K562 (cell line): ENCODE measurements around the gene RCC1. TPM values are rescaled to one million over a fixed set of nuclear protein-coding genes. Genes with fewer than 3 reads are reported as not detected.
A peak's percentile ranks its signal among the peaks of the same experiment; 100 is the strongest.

Experiments
- ATF2 ChIP-seq: sonication (generic); formaldehyde crosslinking; IDR thresholded peaks from 2 replicates; pipeline ENCODE4 v1.8.1; 2022; ENCODE audit warnings: missing genetic modification reagents
- BCLAF1 ChIP-seq, 2 experiments: fragments of 450-650 bp in 1 of 2; IDR thresholded peaks; 2 replicates each; pipeline ENCODE4 v1.6.1; 2011 to 2017; ENCODE audit warnings: low read depth in 2 of 2, antibody characterized with exemption in 1 of 2, borderline replicate concordance in 1 of 2, low read length in 1 of 2, mild to moderate bottlenecking in 1 of 2, mixed read lengths in 1 of 2; ENCODE audit not compliant: control insufficient read depth in 1 of 2
- CBX5 ChIP-seq: IDR thresholded peaks from 2 replicates; pipeline ENCODE4 v1.6.1; 2014; ENCODE audit warnings: low read depth, borderline replicate concordance
- CREB3 ChIP-seq: fragments of 450-650 bp; conservative IDR thresholded peaks from 2 replicates; pipeline ENCODE4 v1.6.1; 2016; ENCODE audit warnings: missing genetic modification characterization, low read depth, mild to moderate bottlenecking, missing compliant biosample characterization, moderate library complexity
- GATAD2B ChIP-seq: fragments of 450-650 bp; IDR thresholded peaks from 2 replicates; pipeline ENCODE4 v1.6.1; 2017; ENCODE audit warnings: mild to moderate bottlenecking, borderline replicate concordance
- HDAC3 ChIP-seq: fragments of 450-650 bp; IDR thresholded peaks from 2 replicates; pipeline ENCODE4 v1.6.1; 2018; ENCODE audit warnings: borderline replicate concordance, mild to moderate bottlenecking, moderate library complexity; ENCODE audit not compliant: partially characterized antibody
- L3MBTL2 ChIP-seq: fragments of 450-650 bp; IDR thresholded peaks from 2 replicates; pipeline ENCODE4 v1.6.1; 2016; ENCODE audit warnings: mild to moderate bottlenecking, moderate library complexity
- LARP7 ChIP-seq: fragments of 450-650 bp; IDR thresholded peaks from 2 replicates; pipeline ENCODE4 v1.6.1; 2016
- MAZ ChIP-seq, 2 experiments: fragments of 450-650 bp in 1 of 2; sonication (generic) in 1 of 2; formaldehyde crosslinking; IDR thresholded peaks in 1 of 2; conservative IDR thresholded peaks in 1 of 2; 2 replicates each; pipeline versions ENCODE4 v1.4.0 to v1.5.0; 2020; ENCODE audit warnings: mild to moderate bottlenecking in 1 of 2, missing genetic modification reagents in 1 of 2
- MCM3 ChIP-seq: fragments of 450-650 bp; IDR thresholded peaks from 2 replicates; pipeline ENCODE4 v1.6.1; 2016
- NBN ChIP-seq: fragments of 450-650 bp; IDR thresholded peaks from 2 replicates; pipeline ENCODE4 v1.6.1; 2016; ENCODE audit warnings: low read depth, mild to moderate bottlenecking
- NCOR1 ChIP-seq: fragments of 450-650 bp; IDR thresholded peaks from 2 replicates; pipeline ENCODE4 v1.6.1; 2016; ENCODE audit warnings: mild to moderate bottlenecking, moderate library complexity
- NFIC ChIP-seq: fragments of 450-650 bp; IDR thresholded peaks from 2 replicates; pipeline ENCODE4 v1.6.1; 2017; ENCODE audit warnings: mild to moderate bottlenecking, inconsistent platforms
- RAD51 ChIP-seq: fragments of 450-650 bp; IDR thresholded peaks from 2 replicates; pipeline ENCODE4 v1.7.1; 2016; ENCODE audit warnings: low read depth, mild to moderate bottlenecking, borderline replicate concordance
- SRF ChIP-seq, 2 experiments: fragments of 250-450, 450-650 bp in 1 of 2; sonication (Bioruptor Pico) in 1 of 2; sonication (generic) in 1 of 2; formaldehyde crosslinking; IDR thresholded peaks; 2 replicates each; pipeline versions ENCODE4 v1.5.0 to v1.5.1; 2020 to 2022; ENCODE audit warnings: mild to moderate bottlenecking in 1 of 2, missing genetic modification reagents in 1 of 2
- TFAP4 ChIP-seq: sonication (generic); formaldehyde crosslinking; IDR thresholded peaks from 2 replicates; pipeline ENCODE4 v1.8.0; 2022; ENCODE audit warnings: missing genetic modification reagents, mild to moderate bottlenecking, moderate library complexity, borderline replicate concordance
- ZNF583 ChIP-seq: fragments of 250-450 bp; sonication (Bioruptor Pico); IDR thresholded peaks from 2 replicates; pipeline ENCODE4 v1.4.0; 2020
- ZNF764 ChIP-seq: fragments of 250-450 bp; sonication (Bioruptor Pico); IDR thresholded peaks from 2 replicates; pipeline ENCODE4 v1.4.0; 2020; ENCODE audit warnings: low read depth, mild to moderate bottlenecking, moderate library complexity
- polyA plus RNA-seq, 8 experiments: library from polyadenylated mRNA; depleted of rRNA in 4 of 8; stranded (reverse) in 5 of 8; unstranded in 3 of 8; fragments of >200 nt; fragmentation: Nextera tagmentation in 2 of 8; fragmentation: Illumina TruSeq in 1 of 8; extraction: Ambion mirVana in 2 of 8; extraction: Trizol in 1 of 8; gene quantifications; 2 replicates each; pipeline versions ENCODE4 v1.2.1 to v1.2.3, GENCODE V29; 2011 to 2014; ENCODE audit warnings: inconsistent platforms in 1 of 8, missing spikeins in 1 of 8
- total RNA-seq, 7 experiments: library from RNA; depleted of rRNA in 6 of 7; stranded (reverse); fragments of >200 nt in 6 of 7; fragmentation: Illumina TruSeq in 2 of 7; extraction: Trizol in 2 of 7; gene quantifications; 2 replicates each; pipeline versions ENCODE4 v1.2.1 to v1.2.3, GENCODE V29; 2011 to 2021; ENCODE audit warnings: low replicate concordance in 1 of 7
- TF ChIP-seq, protein P1 (sequence below): fragments of 450-650 bp; formaldehyde crosslinking; IDR thresholded peaks from 2 replicates; pipeline ENCODE4 v1.4.0; 2022; ENCODE audit warnings: missing genetic modification characterization

RCC1 gene
- total and polyA plus RNA-seq, 9 of the 15 experiments (the other 6 are each of a cell fraction or from before 2014, with no cell fraction given) = 16.4 to 202 (median 107) TPM

- TF ChIP-seq ZNF764 (peak; percentile 77), ATF2 (CRISPR knock-in tag) (no peak), TFAP4 (CRISPR knock-in tag) (0 out of 2 replicates have a peak, but pooled peaks have one; percentile 7), MAZ (CRISPR knock-in tag; conservative IDR thresholded peaks at IDR 0.05 in 1 of 2, IDR thresholded peaks at IDR 0.05 in 1 of 2) (peak in 1 of 2 experiments; percentile 45; a peak in 2 of 4 replicates), L3MBTL2 (no peak; the same call in 1 of the 2 replicates), GATAD2B (no peak), HDAC3 (peak; percentile 49), NBN (peak; percentile 64), CBX5 (no peak), NCOR1 (peak; percentile 79), LARP7 (peak; percentile 82; the same call in 1 of the 2 replicates), RAD51 (no peak), SRF (CRISPR knock-in tag; IDR thresholded peaks at IDR 0.05) (peak; percentile 10 to 66; a peak in 1 of 4 replicates), MCM3 (no peak), BCLAF1 (IDR thresholded peaks at IDR 0.05; ENCODE audit: borderline replicate concordance in 1 of 2, control insufficient read depth in 1 of 2, low read depth in 2 of 2, low read length in 1 of 2) (peak in 1 of 2 experiments; percentile 98; a peak in 2 of 4 replicates), CREB3 (tag) (no peak), ZNF583 (CRISPR knock-in tag) (0 out of 2 replicates have a peak, but pooled peaks have one; percentile 25), NFIC (peak; percentile 80)
- TF ChIP-seq, protein P1, sequence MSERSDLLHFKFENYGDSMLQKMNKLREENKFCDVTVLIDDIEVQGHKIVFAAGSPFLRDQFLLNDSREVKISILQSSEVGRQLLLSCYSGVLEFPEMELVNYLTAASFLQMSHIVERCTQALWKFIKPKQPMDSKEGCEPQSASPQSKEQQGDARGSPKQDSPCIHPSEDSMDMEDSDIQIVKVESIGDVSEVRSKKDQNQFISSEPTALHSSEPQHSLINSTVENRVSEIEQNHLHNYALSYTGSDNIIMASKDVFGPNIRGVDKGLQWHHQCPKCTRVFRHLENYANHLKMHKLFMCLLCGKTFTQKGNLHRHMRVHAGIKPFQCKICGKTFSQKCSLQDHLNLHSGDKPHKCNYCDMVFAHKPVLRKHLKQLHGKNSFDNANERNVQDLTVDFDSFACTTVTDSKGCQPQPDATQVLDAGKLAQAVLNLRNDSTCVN = 0 out of 2 replicates have a peak, but pooled peaks have one; percentile 59
Measured at GRCh38 chr1:28505406-28506187, at the start of gene RCC1 (continued).
